Ammon's horn (tissue), 1 donor: ENCODE data around the gene CENPM.
A peak's percentile ranks its signal among the peaks of the same experiment; 100 is the strongest.
"Not testable (repeated sequence)": the region's sequence is repeated elsewhere in the genome, so short reads cannot be mapped to it uniquely, and the experiment has no call there.

Experiments
- DNase-seq: peaks from one replicate; pipeline ENCODE4 v3.0.0-alpha.2; 2016; ENCODE audit warnings: low spot score

Gene CENPM

GRCh38 chr22:41966225-41966606, 19.3 kb upstream of the CENPM start:
- no peak for DNase-seq

DNA sequence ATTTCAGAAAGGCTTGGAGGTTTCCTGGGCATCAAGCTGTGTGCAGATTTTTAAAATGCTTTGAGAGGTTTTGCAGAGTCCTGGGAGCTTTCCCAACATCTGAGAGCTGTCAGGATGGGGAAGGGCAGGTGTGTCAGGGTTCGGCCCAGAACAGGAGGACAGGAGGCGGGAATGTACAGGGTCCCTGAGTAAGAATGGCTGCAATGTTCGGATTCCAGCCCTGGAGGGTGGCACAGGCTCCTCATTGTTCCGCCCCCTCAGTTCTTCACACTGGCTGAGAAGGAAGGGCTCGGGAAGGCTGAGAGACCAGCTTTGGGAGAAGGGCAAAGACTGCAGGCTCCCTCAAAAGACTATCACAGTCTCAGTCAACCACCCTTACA, 17.1 kb upstream of the CENPM start:
- DNase-seq, result no peak

GRCh38 chr22:41963453-41964111, 16.6 kb upstream of the CENPM start:
- DNase-seq, result peak; percentile 83

- DNase-seq, result no peak
These were observed 11.1 kb upstream of the CENPM start for GRCh38 chr22:41957941-41958556.

DNA sequence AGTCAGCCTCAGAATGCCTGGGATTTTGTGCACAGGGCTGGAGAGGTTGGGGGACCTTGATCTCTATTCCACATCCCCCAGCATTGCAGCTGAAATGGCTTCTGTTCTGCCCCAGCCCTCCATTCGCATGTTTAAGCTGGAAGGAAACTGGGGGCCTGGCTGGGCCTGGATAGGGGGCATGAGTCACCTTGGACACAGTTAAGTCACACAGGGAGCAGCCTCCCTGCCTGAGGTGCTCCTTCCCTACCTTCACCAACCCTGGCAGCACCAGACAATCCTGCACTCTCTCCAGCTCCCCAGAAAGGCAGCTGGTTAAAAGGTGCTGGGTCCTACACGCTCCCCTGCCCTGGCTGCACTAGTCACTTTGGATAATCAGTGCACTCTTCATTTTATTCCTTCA, 5.8 kb upstream of the CENPM start:
- DNase-seq, result no peak

DNA sequence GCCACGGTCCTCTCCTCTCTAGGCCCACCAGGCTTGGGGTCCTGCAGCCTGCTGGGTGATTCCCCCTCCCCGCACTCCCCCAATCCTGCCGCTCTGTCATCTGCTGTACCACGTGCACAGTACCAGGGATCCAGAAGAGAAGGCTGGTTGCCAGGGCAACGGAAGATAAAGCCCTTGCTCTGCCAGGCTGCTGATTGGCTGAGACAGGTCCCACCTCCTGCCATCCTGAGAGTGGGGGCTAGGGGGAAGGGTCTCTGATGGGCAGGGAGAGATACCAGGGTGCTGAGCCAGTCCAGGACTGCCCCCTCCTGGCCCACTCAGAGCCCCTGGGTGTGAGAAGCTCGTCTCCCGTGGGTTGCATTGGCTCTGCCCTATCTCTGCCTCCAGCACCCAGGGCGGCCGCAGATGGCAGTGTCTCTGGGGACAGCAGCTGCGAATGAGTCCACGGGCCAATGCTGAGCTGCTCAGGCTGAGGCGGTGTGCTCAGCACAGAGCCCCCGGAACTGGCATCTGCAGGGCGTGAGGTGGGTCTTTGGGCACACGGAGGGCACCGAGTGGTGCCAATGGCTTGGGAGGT, 5.0 kb upstream of the CENPM start, which contains the start of gene SMIM45:
TSS of gene SMIM45 (plus strand) at position 253 of the 577 bp plus-strand sequence.
- peak; percentile 97 for DNase-seq

GRCh38 chr22:41949297-41949965, 2.5 kb upstream of the CENPM start:
- DNase-seq, result no peak

DNA sequence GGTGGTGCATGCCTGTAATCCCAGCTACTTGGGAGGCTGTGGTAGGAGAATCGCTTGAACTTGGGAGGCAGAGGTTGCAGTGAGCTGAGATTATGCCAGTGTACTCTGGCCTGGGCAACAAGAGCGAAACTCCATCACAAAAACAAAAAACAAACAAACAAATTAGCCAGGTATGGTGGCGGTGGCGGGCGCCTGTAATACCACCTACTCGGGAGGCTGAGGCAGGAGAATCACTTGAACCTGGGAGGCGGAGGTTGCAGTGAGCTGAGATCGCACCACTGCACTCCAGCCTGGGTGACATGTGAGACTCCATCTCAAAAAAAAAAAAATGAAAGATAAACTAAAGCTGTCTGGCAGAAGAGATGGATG, 2.0 kb upstream of the CENPM start:
- not testable (repeated sequence) for DNase-seq

GRCh38 chr22:41948142-41948541, 1.2 kb upstream of the CENPM start:
- no peak for DNase-seq

- DNase-seq, result no peak
These were observed 600 bp upstream of the CENPM start for GRCh38 chr22:41947424-41948080.

- DNase-seq, result no peak
These were observed 3.2 kb downstream of the CENPM start for GRCh38 chr22:41943661-41944209.

- peak; percentile 94 for DNase-seq
These were observed 5.9 kb downstream of the CENPM start for GRCh38 chr22:41940832-41941765.

GRCh38 chr22:41939981-41940831, 6.7 kb downstream of the CENPM start:
- DNase-seq, result peak; percentile 84

DNA sequence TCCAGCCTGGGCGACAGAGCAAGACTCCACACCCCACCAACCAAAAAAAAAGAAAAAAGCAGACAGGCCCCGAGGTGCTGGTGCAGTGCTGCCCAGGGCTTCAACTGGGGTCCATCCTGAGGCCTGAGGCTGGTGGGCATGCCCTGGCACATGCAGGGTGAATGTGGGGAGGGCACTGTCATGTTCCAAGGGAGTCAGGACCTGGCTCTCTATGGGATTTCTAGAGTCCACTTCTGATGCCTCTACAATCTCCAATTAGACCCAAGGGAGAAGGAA, 10.1 kb downstream of the CENPM start:
- no peak for DNase-seq

GRCh38 chr22:41935509-41935908, 11.4 kb downstream of the CENPM start:
- no peak for DNase-seq

- DNase-seq, result peak; percentile 69
These were observed 12.0 kb downstream of the CENPM start for GRCh38 chr22:41935015-41935351.

GRCh38 chr22:41934284-41935014, 12.5 kb downstream of the CENPM start:
- DNase-seq, result no peak

- no peak for DNase-seq
These were observed 13.4 kb downstream of the CENPM start for GRCh38 chr22:41933411-41934177.

DNA sequence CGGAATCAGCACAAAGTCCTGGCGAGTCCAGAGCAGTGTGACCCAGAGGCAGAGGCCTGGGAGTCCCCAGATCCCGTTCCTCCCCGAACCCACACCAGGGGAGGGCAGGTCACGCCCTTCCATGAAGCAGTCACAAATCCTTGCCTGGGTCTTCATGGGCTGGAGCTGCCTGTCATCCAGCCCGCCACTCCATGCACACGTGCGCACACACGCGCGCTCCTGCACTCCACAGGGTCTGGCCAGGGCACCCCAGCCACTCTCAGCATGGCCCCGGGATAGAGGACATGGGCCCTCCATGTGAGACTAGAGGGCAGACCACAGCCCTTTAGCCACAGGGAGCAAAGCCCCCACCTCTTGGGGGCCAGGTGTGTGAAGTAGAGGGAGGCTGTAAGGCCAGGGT, 14.6 kb downstream of the CENPM start:
- no peak for DNase-seq
